Measurements from ENCODE around the gene JPT1.
"Not testable (repeated sequence)": the region's sequence is repeated elsewhere in the genome, so short reads cannot be mapped to it uniquely, and the experiment has no call there.

Gene JPT1, protein sequence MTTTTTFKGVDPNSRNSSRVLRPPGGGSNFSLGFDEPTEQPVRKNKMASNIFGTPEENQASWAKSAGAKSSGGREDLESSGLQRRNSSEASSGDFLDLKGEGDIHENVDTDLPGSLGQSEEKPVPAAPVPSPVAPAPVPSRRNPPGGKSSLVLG

DNA sequence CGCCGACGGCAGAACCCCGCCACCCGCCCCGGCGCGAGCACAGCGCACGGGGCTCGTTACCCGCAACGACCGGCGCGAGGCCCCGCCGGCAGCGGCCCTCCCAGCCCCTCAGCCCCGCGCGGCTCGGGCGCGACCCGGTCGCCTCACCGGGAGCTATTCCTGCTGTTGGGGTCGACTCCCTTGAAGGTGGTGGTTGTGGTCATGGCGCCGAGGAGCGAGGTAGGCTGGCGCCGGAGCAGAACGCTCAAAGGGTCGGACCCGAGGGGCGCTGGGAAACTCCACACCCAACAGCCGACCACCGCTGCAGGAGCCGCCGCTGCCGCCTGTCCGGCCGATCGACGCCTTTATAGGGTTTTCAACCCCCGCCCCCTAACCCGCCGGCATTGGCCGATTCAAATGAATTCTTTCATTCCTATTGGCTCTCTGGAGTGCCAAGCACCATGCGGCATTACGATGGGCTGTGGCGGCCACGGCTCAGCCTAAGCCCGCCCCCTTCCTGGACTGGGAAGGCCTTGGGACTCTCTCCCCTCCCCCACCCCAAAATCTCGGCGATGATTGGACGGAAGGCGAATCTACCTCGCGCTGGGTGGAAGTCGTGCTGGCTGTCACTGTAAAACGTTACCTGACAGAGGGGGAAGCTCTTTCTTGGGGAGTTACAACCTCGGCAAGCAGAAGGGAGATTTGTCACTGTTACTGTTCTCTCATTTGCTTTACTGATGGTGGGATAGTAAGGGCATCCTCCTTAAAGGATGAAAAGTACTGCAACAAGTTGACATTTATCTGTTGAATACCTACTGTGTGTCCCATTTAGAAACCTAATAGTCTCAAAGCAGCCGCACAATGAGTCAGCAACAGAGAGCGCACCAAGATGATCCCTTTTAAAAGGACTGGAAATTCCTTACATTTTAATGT, at the start of gene JPT1:
Gene JPT1 (minus strand): TSS at position 318 of the 912 bp plus-strand sequence. CDS start 115 bp downstream, at position 203.
- peak; percentile 98 to 99 for ATAC-seq

DNA sequence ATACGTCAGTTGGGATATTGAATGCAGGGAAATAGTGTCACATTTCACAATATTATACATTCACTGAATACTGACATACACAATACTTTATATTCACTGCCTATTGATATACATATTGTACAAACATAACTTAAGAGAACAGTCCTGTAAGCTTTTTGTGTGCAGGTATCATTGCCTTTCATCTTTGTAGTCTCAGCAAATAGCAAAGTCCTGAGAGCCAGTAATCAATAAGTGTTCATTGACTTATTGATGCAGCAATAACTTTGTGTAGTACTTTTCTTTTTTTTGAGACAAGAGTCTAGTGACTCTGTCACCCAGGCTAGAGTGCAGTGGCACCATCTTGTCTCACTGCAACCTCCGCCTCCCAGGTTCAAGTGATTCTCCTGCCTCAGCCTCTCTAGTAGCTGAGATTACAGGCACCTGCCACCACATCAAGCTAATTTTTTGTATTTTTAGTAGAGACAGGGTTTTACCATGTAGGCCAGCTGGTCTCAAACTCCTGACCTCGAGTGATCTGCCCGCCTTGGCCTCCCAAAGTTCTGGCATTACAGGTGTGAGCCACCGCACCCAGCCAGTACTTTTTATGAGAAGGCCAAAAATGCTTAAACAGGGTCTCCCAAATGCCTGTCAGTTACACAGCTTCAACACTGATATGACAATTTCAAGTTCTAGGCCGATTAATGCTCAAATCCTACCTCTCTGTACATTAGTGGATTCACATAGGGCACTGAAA, 45.7 kb upstream of the JPT1 start:
- ATAC-seq, result no peak

DNA sequence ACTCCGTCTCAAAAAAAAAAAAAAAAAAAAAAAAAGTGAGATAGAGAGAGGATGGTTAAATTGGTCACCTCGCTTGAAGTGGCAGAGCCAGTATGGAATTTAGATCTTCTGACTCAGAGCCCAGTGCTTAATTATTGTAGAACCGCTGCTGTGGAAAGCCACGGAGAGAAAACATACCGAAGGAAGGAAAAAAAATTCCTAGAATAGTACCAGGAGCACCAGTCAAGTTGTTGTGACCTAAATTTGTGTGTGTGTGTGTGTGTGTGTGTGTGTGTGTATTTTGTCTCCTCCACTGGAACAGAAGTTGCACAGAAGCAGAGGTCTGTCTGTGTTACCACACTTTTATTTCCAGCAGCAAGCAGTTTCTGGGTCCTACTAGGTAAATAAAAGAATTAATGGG, 40.6 kb upstream of the JPT1 start:
- ATAC-seq, result no peak

DNA sequence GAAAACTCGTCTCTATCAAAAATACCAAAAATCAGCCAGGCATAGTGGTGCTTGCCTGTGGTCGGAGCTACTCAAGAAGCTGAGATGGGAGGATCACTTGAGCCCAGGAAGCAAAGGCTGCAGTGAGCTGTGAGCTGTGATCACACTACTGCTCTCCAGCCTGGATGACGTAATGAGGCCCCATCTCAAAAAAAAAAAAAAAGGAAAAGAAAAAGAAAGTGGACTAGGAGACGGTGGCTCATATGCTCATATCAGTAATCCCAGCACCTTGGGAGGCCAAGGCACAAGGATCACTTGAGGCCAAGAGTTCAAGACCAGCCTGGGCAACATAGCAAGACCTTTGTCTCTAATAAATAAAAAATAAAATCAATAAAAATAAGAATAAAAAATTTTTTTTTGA, 37.3 kb upstream of the JPT1 start:
- no peak for ATAC-seq

DNA sequence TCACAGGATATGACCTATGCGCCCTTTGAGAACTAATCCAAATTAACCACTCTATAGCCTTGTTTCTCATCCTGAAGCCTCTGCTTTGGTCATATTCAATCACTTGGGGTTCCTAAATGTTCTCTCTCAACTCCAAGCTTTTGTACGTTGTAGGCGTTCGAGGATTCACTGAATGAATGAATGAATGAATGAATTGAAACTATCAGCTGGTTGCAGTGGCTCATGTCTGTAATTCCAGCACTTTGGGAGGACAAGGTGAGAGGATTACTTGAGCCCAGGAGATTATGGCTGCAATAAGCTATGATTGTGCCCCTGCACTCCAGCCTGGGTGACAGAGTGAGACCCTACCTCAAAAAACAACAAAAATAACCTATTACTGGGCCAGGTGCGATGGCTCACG, 34.3 kb upstream of the JPT1 start:
- ATAC-seq, result no peak

DNA sequence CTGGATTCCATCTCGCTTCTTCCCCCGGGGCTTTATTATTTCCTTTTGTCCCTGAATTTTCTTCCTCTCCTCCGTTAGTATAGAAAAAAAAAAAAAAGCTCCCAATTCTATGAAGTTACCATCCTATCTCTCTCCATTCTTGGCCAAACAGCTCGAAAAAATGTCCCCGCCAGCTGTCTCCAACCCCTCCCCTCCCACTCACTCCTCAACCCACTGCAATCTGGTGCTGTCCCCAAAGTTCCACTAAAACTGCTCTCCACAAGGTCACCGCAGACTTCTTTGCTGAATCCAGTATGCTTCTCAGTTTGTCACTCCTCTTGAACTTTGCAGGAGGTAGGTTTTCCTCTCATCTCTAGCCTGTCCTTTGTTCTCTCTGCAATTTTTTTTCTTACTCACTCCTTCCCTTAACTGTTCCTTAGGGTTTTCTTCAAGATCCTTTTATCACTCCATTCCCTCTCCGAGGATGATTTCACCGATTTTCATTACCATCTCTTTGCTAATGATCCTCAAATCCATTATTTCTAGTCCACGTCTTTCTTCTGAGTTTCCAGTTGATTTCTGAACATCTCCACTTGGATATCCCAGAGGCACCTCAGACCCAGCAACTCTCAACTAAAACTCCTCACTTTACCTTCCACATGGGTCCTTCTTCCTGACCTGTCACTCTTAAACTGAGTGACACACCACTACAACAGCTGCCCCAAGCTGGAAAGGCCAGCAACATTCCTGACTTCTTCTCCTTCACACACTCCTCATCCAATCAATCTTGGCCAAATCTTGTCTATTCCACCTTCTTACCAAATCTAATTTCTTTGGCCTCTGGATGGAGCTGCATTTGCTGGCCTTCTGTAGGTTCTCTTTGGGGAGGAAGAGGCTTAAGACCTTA, 29.9 kb upstream of the JPT1 start:
- no peak for ATAC-seq

DNA sequence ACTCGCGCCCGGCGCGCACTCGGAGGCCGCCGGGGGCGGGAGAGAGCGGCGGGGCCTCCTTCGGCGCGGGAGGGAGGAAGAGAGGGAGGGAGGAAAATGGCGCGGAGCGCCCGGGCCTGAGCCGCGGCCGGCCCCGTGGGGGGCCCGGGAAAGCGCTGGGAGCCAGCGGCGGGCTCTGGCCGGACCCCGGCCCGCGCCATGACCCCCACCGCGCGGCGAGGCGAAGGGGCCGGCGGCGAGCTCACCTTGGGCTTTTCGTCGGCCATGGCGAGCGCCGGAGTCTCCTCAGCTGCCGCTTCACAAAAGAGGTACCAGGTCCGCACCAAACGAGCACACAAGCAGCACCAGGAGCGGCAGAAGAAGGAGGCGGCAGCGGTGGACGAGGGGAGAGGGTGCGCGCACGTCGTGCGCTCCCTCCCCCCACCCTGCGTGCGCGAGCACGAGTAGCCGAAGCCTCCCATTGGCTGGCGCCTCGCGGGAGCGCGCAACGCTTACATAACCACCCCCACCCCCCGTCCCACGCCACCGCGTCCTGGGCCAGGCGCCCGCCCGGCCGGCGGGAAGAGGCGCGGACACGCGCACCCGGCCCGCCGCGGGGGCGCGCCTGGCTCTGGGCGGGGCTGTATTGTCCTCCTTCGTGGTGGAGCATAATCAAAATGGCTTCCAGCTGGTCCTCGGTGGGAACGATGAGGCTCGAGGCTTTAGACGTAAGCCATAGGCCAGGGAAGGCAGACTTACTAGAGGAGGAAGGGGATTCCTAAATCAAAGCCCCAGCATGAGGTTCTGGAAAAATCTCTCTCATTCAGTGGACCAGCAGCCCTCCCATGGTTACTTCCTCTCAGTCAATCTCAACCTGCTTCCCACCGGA, 28.5 kb upstream of the JPT1 start, which contains the start of gene SUMO2:
Gene SUMO2 (minus strand): TSS at position 391 of the 868 bp plus-strand sequence. CDS start 125 bp downstream, at position 266.
- peak; percentile 84 to 87 for ATAC-seq

DNA sequence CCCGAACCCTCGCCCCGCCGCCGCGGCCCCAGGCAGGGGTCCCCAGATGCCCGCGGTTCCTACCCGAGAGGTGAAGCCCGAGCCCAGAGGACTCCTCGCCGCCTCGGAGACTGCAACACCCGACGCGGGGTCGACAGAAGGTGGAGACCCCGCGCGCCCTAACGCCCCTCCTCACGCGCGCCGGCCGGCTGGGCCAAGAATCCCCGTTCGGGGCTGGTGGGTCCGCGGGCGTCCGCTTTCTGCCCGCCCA, 27.9 kb upstream of the JPT1 start:
- ATAC-seq, result peak in 1 of 2 donors; percentile 2

DNA sequence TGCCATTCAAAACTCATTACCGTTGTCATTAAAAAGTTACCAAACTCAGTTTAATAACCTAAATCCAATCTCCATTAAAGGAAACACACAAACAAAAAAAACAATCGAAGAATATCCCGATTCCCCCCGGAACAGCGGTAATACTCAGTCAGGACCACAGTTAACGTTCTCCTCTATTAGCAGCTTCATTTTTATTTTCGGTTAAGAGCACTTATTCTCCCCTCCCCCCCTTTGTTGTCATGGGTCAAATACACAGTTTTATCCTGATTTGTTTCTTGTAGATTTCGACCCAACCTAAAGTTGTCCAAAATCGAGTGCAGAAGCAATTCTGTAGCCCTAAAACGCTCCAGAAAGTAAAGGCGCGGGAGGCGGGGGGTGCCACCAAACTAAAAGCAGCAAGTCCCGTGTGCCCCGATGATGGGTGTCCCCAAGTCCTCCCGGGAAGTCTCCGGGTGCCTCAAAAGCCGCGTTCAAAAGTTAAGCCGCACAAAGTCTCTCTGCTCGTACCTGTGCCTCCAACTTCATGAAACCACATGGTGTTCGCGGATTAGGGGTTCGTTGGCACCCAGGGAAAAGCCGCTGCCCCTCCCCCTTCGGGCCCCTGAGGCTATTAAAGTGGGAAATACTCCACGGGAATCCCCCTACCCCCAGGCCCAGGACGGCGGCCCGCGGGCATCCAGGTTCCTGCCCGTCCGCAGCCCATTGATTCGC, 27.5 kb upstream of the JPT1 start:
- no peak for ATAC-seq

DNA sequence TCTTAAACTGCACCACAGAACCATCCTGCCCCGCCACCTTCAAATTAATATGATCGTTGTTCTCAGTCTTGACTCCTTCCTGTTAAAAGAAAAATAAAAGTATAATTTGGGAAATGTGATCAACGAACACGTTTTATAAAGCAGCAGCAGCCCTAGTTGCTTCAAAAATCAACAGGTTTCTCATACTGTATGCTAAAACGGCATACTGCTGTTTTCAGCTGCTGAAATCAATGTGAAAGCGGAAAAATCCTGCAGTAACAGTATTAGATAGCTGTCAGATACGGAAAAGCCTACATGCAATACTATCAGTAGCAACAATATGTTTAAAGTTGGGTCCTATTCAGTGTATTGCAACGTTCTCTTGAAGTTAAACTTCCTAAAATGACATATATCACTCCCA, 26.8 kb upstream of the JPT1 start:
- ATAC-seq, result no peak

DNA sequence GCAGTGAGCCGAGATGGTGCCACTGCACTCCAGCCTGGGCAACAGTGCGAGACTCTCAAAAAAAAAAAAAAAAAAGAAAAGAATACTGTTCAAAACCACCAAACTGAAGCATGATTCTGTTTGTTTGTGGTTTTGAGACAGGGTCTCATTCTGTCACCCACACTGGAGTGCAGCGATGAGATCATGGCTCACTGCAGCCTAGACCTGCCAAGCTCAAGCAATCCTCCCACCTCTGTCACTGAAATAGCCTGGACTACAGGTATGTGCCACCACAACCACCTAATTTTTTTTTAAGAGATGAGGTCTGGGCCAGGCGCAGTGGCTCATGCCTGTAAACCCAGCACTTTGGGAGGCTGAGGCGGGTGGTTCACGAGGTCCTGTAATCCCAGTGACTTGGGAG, 24.1 kb upstream of the JPT1 start:
- no peak for ATAC-seq

DNA sequence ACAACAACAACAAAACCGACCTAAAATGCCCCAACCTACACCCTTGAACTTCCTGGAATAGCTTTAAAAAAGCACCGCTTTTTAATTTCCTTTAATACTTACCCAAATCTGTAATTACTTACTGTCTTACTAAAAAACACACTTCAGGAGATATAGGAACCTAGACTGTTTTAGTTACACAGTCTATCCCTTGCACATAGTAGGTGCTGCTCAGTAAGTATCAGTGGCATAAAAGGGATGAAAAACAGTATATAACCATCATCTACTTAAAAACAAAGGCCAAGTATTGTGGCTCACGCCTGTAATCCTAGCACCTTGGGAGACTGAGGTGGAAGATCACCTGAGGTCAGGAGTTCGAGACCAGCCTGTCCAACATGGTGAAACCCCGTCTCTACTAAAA, 22.3 kb upstream of the JPT1 start:
- no peak for ATAC-seq

DNA sequence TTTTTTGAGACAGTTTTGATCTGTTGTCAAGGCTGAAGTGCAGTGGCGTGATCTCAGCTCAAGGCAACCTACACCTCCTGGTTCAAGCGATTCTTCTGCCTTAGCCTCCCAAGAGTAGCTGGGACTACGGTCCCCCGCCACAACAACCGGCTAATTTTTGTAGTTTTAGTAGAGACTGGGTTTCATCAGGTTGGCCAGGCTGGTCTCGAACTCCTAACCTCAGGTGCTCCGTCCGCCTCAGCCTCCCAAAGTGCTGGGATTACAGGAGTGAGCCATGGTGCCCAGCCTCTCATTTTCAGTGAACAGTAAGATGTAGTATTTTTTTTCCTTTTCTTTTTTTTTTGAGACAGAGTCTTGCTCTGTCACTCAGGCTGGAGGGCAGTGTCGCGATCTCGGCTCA, 20.7 kb upstream of the JPT1 start:
- ATAC-seq, result no peak

DNA sequence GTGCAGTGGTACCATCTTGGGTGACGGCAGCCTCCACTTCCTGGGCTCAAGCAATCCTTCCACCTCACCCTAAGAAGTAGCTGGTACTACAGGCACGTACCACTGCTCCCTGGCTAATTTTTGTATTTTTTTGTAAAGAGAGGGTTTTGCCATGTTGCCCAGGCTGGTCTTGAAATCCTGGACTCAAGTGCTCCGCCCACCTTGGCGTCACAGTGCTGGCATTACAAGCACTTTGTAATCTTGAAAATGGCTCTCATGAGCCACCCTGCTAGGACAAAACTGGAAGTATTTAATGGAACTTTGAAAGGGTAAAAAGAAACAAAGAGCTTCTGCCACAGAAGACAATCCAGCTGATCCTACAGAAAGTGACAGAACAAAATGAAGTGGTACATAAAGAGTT, 19.2 kb upstream of the JPT1 start:
- ATAC-seq, result no peak

DNA sequence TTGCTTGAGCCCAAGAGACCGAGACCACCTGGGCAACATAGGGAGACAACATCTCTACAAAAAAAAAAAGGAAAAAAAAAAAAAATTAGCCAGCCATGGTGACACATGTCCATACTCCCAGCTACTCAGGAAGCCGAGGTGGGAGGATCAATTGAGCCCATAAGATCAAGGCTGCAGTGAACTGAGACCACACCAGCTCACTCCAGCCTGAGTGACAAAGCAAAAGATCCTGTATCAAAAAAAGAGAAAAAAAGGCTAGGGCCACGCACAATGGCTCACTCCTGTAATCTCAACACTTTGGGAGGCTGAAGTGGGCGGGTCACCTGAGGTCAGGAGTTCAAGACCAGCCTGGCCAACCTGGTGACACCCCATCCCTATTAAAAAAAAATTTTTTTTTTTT, 14.7 kb upstream of the JPT1 start:
- no peak for ATAC-seq

DNA sequence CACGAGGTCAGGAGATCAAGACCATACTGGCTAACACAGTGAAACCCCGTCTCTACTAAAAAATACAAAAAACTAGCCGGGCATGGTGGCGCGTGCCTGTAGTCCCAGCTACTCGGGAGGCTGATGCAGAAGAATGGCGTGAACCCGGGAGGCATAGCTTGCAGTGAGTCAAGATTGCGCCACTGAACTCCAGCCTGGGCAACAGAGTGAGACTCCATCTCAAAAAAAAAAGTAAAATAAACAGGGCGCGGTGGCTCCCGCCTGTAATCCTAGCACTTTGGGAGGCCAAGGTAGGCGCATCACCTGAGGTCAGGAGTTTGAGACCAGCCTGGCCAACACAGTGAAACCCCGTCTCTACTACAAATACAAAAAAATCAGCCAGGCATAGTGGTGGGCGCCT, 10.3 kb upstream of the JPT1 start:
- ATAC-seq, result not testable (repeated sequence)

DNA sequence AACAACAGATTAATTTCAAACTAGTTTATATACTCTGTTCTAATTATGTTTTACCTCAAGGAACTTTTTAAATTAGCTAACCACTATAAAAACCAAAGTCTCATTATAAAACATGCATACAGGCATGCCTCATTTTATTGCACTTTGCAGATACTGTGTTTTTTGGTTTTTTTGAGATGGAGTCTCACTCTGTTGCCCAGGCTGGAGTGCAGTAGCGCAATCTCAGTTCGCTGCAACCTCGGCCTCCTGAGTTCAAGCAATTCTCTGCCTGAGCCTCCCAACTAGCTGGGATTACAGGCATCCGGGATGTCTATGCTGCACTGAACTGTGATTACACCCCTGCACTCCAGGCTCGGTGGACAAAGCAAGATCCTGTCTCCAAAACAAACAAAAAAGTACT, 8.8 kb upstream of the JPT1 start:
- ATAC-seq, result no peak

DNA sequence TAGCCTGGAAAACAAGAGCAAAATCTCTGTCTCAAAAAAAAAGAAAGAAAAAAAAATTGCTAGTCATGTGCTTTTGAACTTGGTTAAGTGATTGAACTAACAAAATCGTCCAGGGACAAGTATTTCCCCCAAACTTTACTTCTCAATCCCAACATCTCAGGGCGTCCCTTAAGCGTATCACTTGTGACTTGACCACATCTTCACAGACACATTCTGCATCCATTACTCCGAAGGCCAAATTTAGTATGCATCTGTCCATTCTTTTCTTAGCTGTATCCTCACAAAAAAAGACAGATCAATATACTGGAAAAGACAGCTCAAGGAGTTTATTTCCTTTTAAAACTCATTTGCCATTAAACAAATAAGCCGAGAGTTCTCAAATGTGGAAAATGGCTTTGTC, 5.9 kb upstream of the JPT1 start:
- ATAC-seq, result no peak

DNA sequence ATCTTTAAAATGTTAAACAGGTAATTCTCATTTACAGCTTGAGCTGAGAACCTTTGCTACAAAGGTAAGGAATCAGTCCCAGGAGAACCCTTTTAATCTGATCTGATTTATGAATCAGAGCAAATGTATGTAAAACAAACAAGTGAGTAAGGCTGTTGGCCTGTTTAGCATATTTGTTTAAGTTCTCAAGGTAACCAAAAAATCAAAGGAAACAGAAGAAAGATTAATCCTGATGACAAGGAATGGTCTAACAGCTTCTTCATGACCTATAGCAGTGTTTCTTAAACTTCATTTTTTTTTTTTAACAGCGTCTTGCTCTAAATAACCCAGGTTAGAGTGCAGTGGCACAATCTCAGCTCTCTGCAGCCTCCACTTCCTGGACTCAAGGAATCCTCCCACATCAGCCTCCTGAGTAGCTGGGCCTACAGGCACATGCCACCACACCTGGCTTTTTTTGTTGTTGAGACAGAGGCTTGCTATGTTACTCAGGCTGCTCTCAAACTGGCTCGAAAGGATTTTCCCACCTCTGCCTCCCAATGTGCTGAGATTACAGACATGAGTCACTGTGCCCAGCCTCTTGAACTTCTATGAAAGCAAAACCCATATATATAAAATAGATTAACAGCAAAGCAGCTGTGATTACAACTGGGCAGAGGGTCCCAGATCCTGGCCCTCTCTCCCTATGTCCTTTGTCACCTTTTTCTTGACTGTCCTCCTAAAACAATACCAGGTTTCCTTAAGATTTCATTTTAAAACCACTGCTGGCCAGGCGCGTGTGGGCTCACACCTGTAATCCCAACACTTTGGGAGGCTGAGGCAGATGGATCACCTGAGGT, 5.1 kb upstream of the JPT1 start:
- no peak for ATAC-seq

DNA sequence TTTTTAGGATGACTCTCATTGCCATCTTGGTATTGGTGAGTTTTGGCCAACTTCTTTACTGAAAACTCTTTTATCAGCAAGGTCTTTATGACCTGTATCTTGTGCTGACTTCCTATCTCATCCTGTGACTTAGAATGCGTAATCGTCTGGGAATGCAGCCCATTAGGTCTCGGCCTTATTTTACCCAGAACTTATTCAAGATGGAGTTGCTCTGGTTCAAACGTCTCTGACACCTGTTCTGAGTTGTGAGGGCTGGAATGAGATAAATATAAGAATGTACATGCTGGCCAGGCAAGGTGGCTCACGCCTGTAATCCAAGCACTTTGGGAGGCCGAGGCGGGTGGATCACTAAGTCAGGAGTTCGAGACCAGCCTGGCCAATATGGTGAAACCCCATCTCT, 4.2 kb upstream of the JPT1 start:
- ATAC-seq, result not testable (repeated sequence)
